Mesothelial cell of epicardium (in vitro differentiated cells): ENCODE measurements around the gene MTA1. TPM values are rescaled to one million over a fixed set of nuclear protein-coding genes. Genes with fewer than 3 reads are reported as not detected.
A peak's percentile ranks its signal among the peaks of the same experiment; 100 is the strongest.

Experiments
- DNase-seq, 2 experiments: peaks; one replicate each; pipeline ENCODE4 v3.0.0; 2021; ENCODE audit warnings: low spot score in 2 of 2; ENCODE audit not compliant: unreplicated experiment in 2 of 2
- H3K27ac Mint-ChIP-seq: 2 replicates; pipeline ENCODE4 v1.8.0; 2021; ENCODE audit warnings: mixed read lengths
- H3K27me3 Mint-ChIP-seq: 2 replicates; pipeline ENCODE4 v1.8.0; 2021; ENCODE audit warnings: low read depth, mixed read lengths
- H3K36me3 Mint-ChIP-seq: 2 replicates; pipeline ENCODE4 v1.8.0; 2021; ENCODE audit warnings: mixed read lengths
- H3K4me1 Mint-ChIP-seq: 2 replicates; pipeline ENCODE4 v1.8.0; 2021; ENCODE audit warnings: mixed read lengths
- H3K4me3 Mint-ChIP-seq: 2 replicates; pipeline ENCODE4 v1.8.0; 2021; ENCODE audit warnings: mild to moderate bottlenecking, moderate library complexity, mixed read lengths
- H3K9me3 Mint-ChIP-seq: 2 replicates; pipeline ENCODE4 v1.8.0; 2021; ENCODE audit warnings: mixed read lengths
- total RNA-seq: library from RNA; stranded (reverse); gene quantifications from 3 replicates; pipeline ENCODE4 v1.2.1, GENCODE V29; 2021
- TF ChIP-seq, protein P1 (sequence below): fragments of 200-600 bp; sonication (generic); IDR thresholded peaks from one replicate; pipeline ENCODE4 v1.5.0; 2021; ENCODE audit warnings: antibody characterized with exemption; ENCODE audit not compliant: unreplicated experiment

MTA1 gene
- total RNA-seq, 1 donor from 2014 or later = 259 TPM

DNA sequence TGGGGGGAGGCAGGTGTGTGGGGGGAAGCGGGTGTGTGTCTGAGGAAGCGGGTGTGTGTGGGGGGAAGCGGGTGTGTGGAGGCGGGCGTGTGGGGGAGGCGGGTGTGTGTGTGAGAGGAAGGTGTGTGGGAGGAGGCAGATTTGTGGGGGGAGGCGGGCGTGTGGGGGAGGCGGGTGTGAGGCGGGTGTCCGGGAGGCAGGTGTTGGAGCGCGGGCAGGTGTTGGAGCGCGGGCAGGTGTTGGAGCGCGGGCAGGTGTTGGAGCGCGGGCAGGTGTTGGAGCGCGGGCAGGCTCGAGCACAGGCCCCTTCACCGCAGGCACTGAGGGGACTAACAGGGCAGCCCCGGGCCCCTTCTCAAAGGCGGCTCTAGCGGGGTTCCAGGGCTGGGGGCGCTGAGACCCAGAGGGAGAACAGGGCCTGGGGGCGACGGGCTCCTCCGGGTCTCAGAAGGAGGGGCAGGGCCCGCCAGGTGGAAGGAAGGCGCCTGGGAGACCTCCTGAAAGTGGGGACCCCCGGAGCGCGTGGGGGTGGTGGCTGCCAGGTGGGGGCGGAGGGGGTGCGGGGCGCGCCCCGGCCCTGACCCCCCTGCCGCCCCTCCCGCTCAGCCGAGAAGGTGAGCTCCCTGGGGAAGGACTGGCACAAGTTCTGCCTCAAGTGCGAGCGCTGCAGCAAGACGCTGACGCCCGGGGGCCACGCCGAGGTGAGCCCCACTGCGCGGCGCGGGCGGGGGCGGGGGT, 58.2 kb downstream of the MTA1 start:
- H3K9me3 Mint-ChIP-seq = no peaks in the 10 kb centered on the region
- H3K27ac Mint-ChIP-seq = no peak overlapping the region
- H3K27me3 Mint-ChIP-seq = peaks cover 39% of the 10 kb centered on the region
- DNase-seq = no peak
- TF ChIP-seq, protein P1, sequence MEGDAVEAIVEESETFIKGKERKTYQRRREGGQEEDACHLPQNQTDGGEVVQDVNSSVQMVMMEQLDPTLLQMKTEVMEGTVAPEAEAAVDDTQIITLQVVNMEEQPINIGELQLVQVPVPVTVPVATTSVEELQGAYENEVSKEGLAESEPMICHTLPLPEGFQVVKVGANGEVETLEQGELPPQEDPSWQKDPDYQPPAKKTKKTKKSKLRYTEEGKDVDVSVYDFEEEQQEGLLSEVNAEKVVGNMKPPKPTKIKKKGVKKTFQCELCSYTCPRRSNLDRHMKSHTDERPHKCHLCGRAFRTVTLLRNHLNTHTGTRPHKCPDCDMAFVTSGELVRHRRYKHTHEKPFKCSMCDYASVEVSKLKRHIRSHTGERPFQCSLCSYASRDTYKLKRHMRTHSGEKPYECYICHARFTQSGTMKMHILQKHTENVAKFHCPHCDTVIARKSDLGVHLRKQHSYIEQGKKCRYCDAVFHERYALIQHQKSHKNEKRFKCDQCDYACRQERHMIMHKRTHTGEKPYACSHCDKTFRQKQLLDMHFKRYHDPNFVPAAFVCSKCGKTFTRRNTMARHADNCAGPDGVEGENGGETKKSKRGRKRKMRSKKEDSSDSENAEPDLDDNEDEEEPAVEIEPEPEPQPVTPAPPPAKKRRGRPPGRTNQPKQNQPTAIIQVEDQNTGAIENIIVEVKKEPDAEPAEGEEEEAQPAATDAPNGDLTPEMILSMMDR = no peak
- H3K4me3 Mint-ChIP-seq = no peak overlapping the region
- peaks cover 37% of the 10 kb centered on the region for H3K4me1 Mint-ChIP-seq
- H3K36me3 Mint-ChIP-seq = no peaks in the 10 kb centered on the region

DNA sequence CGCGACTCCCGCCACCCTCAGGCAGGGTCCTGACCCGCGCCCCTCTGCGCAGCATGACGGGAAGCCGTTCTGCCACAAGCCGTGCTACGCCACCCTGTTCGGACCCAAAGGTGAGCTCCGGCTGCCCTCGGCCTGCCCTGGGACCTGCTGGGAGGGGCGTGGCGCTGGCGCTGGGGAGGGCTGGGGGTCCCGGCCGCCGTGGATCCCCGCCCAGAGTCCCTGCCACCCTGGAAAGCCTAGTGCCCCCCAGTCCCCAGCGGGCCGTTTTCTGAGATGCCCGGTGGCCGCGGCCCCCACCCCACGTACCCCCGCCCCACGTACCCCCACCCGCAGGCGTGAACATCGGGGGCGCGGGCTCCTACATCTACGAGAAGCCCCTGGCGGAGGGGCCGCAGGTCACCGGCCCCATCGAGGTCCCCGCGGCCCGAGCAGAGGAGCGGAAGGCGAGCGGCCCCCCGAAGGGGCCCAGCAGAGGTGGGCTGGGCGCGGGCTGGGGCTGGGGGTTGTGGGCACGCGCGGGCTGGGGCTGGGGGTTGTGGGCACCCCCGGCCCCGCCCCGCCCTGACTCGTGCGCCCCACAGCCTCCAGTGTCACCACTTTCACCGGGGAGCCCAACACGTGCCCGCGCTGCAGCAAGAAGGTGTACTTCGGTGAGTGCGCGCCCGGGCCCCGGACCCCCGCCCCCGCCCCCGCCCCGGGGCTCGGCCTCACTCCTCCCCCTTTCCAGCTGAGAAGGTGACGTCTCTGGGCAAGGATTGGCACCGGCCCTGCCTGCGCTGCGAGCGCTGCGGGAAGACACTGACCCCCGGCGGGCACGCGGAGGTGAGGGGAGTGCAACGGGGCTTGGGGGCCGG, 59.0 kb downstream of the MTA1 start:
- no peak for DNase-seq
- H3K4me3 Mint-ChIP-seq = no peak overlapping the region
- H3K9me3 Mint-ChIP-seq = no peaks in the 10 kb centered on the region
- H3K27ac Mint-ChIP-seq = no peak overlapping the region
- TF ChIP-seq, protein P1 = no peak
- H3K4me1 Mint-ChIP-seq = peaks cover 37% of the 10 kb centered on the region
- no peaks in the 10 kb centered on the region for H3K36me3 Mint-ChIP-seq
- peaks cover 39% of the 10 kb centered on the region for H3K27me3 Mint-ChIP-seq

DNA sequence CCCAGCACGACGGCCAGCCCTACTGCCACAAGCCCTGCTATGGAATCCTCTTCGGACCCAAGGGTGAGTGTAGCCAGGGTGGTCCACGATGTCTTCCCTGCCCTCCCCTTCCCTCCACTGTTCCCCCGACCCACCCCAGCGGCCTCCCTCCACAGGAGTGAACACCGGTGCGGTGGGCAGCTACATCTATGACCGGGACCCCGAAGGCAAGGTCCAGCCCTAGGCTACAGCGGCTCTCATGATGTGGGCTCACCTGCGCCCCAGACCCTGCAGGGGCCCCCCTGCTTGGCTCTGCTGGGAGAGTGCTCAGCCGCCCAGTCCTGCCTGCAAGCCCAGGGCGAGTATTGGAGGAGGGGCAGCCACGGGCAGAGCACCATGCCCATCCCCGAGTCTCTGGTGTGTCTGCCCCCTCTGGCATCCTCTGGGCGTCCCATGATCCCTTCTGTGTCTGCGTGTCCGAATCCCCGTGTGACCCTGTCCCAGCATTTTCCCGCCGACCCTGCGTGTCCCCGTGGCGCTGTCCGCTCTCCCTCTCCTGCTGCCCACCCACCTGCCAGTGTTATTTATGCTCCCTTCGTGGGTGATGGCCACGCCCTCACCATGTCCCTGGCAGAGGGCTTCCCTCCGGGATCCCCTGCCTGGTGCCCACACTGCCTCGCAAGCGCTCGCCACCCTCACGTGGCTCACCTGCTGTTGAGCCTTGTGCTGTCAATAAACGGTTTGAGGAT, 60.0 kb downstream of the MTA1 start:
- no peaks in the 10 kb centered on the region for H3K36me3 Mint-ChIP-seq
- H3K27me3 Mint-ChIP-seq = peaks cover 44% of the 10 kb centered on the region
- no peaks in the 10 kb centered on the region for H3K9me3 Mint-ChIP-seq
- TF ChIP-seq, protein P1 = no peak
- peak overlapping the region; percentile 17 for H3K4me3 Mint-ChIP-seq
- no peak for DNase-seq
- peaks cover 41% of the 10 kb centered on the region for H3K4me1 Mint-ChIP-seq
- peak overlapping the region; percentile 43 for H3K27ac Mint-ChIP-seq

DNA sequence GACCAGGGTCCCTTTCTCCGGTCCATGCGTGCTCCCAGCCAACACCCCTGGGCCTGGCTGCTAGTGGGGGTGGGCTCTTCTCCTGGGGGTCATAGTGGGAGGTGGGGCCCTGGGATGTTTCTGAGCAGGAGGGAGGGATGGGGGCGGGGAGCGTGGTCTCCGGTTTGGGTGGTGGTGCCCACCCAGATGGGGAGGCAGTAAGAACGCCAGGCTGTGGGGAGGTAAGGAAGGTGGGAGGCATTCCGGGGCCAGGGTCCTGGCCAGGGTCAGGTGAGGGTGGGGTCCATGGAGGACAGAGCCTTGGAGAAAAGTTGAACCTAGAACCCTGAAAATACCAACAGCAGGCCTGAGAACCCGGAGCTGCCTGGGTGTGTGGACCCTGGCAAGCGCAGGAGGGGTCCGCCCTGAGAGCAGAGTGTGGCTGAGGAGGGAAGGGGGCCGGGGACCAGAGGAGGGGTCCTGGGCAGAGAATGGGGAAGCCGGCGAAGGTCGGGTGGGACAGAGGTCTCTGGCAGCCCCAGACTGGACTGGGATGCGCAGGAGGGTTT, 60.6 kb downstream of the MTA1 start:
- DNase-seq = no peak
- H3K9me3 Mint-ChIP-seq = no peaks in the 10 kb centered on the region
- peaks cover 49% of the 10 kb centered on the region for H3K27me3 Mint-ChIP-seq
- H3K27ac Mint-ChIP-seq = no peak overlapping the region
- no peak overlapping the region for H3K4me3 Mint-ChIP-seq
- no peaks in the 10 kb centered on the region for H3K36me3 Mint-ChIP-seq
- TF ChIP-seq, protein P1 = no peak
- H3K4me1 Mint-ChIP-seq = peaks cover 42% of the 10 kb centered on the region
